Skeletal muscle satellite cell (primary cell): ENCODE data around the gene ACVR1B.

Experiments used
- H3K27me3 ChIP-seq: 2 replicates; pipeline ENCODE4 v1.7.0; 2013; ENCODE audit warnings: low read length; ENCODE audit not compliant: control insufficient read depth, insufficient read depth
- H3K36me3 ChIP-seq: 2 replicates; pipeline ENCODE4 v1.7.0; 2013; ENCODE audit warnings: mild to moderate bottlenecking, control low read depth, low read length; ENCODE audit not compliant: insufficient read depth
- H3K4me1 ChIP-seq: 2 replicates; pipeline ENCODE4 v1.7.0; 2013; ENCODE audit warnings: low read length; ENCODE audit not compliant: control insufficient read depth, insufficient read depth
- H3K4me2 ChIP-seq: 2 replicates; pipeline ENCODE4 v1.7.0; 2013; ENCODE audit warnings: mild to moderate bottlenecking, low read length
- H3K4me3 ChIP-seq: 2 replicates; pipeline ENCODE4 v1.7.0; 2013; ENCODE audit warnings: low read length
- H3K9ac ChIP-seq: 2 replicates; pipeline ENCODE4 v1.7.0; 2013; ENCODE audit warnings: mild to moderate bottlenecking, low read depth, low read length, moderate library complexity
- H3K9me3 ChIP-seq: replicated peaks from 2 replicates; pipeline ENCODE4 v1.7.0; 2013; ENCODE audit warnings: mild to moderate bottlenecking, control low read depth, low read length

The ACVR1B gene

DNA sequence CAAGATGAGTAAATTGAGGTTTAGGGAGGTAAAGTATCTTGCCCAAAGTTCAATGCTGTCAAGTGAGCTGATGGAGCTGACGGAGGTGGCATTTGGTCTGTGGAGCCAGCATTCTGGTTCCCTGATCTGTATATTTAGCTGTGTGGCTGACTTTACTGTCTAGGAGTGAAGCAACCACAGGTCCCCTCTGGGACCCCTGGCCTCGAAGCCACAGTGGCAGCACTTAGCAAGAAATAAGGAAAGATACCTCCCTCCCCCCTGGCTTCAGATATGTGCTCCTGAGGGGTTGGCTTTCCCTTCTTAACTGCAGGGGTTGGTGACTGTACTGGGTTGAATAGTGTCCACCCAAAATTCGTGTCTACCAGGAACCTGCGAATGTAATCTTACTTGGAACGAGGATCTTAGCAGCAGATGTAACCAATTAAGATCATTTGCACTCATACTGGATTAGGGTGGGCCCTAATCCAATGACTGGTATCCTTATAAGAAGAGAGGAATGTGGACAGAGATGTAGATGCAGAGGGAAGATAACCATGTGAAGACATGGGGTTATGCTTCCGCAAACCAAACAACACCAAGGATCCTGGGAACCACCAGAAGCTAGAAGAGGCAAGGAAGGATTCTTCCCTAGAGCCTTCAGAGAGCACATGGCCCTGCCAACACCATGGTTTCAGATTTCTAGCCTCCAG, 2.0 kb upstream of the ACVR1B start:
- H3K9ac ChIP-seq: no peak overlapping the region
- H3K4me1 ChIP-seq: peaks cover 16% of the 10 kb centered on the region
- H3K27me3 ChIP-seq: peaks cover 37% of the 10 kb centered on the region
- no peaks in the 10 kb centered on the region for H3K9me3 ChIP-seq
- H3K4me3 ChIP-seq: no peak overlapping the region
- no peak overlapping the region for H3K4me2 ChIP-seq
- H3K36me3 ChIP-seq: no peaks in the 10 kb centered on the region

DNA sequence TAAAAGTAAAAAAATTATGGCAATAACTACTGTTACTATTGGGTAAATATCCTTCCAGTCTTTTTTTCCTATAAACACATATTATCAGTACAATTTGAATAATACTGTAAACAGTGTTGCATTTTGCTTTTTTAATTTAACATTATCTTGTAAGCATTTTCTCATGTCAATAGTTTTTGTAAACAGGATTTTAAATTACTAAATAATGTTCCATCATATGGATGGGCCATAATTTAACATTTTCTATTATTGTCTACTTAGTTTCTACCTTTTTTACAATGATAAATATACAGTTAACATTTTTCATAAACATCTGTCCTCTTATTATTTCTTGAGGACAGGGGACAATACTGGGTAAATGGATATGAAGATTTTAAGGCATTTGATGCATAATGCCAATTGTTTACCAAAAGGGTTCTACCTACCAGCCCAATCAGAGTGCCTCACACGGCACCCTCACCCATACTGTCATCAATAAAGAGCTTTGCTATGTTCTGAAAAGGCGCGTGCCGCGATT, 759 bp upstream of the ACVR1B start:
- Histone ChIP-seq H3K4me2 (peak overlapping the region; percentile 97), H3K9ac (peak overlapping the region; percentile 73), H3K36me3 (no peaks in the 10 kb centered on the region), H3K27me3 (peaks cover 37% of the 10 kb centered on the region), H3K4me1 (peaks cover 25% of the 10 kb centered on the region), H3K4me3 (peak overlapping the region; percentile 79), H3K9me3 (no peaks in the 10 kb centered on the region)

DNA sequence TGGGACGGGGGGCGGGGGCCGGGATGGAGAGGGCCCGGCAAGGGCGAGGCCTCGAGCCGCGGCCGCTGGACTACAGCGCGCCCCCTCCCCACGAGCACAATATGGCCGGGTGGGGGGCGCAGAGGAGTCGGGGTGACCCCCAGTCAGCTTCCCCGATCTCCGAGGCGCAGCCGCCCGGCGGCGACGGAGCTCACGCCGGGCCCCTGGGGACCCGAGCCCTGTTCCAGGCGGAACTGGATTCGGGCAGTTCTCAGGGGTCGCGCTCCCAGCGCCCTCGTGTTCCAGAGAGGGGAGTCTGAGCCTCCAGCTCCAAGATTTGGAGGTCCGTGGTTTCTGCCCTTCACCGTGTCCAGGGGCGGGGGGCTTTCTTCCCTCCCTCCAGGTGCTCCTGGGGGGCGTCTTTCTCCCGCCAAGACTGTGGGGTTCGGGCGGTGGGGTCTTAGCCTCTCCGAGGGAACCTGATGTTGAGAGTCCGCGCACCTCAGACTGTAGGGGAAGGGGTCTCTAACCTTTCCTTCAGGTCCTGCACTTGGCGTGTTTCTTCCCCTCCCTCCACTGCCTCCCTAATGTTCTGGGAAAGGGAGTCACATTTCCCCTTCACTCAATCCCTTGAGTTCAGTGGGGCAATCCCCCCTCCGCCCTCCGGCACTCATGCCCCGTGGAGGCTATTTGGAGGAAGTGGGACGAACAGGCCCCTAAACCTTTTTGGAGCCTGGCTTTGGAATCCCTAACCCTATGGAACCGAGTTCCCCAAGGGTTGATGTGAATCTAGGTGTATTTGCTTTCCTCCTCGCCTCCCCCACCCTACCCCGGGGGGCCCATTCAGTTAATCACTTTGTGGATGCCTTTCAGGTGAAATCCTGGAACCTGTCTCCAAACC, 584 bp downstream of the ACVR1B start:
- Histone ChIP-seq H3K4me3 (peak overlapping the region; percentile 96), H3K4me1 (peaks cover 25% of the 10 kb centered on the region), H3K27me3 (peaks cover 30% of the 10 kb centered on the region), H3K9me3 (no peaks in the 10 kb centered on the region), H3K9ac (peak overlapping the region; percentile 98), H3K36me3 (no peaks in the 10 kb centered on the region), H3K4me2 (peak overlapping the region; percentile 94)

DNA sequence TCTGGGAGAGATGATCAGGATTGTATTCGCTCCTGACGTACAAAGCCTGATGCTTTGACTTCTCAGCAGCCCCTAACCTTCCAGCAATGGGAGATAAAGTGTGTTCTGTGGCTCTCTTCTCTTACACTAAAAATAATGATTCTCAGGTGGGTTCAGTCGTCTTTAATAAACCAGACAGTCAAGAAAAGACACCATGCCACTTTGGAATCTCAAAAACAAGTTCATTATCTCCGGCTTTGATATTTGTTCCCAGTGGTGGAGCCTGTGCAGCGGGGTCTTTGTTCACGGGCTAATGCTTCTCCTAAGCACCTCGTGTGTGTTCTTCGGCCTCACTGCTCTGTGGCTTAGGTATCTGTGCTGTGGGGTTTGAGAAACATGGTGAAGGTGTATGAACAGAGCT, 1.6 kb downstream of the ACVR1B start:
- Histone ChIP-seq H3K9ac (peak overlapping the region; percentile 1), H3K4me2 (peak overlapping the region; percentile 94), H3K9me3 (no peaks in the 10 kb centered on the region), H3K4me1 (peaks cover 25% of the 10 kb centered on the region), H3K36me3 (no peaks in the 10 kb centered on the region), H3K27me3 (peaks cover 20% of the 10 kb centered on the region), H3K4me3 (peak overlapping the region; percentile 96)

DNA sequence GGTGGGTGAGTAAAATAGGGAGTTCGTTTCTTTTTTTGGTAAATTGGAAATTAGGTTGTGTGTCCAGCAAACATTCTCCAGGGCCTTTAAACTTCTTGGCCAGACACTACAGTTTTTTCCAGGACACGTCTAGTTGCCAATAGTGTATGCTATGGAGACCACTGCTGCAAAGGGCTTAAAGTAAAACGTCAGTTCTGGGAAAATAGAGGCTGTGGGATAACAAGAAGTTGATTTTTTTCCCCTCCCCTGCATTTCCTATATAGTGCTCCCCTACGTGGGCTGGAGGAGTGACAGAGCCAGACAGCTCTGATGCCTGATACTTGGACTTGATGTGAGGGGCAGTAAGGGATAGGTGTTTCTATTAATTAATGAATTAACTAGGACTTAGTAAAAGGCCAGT, 2.4 kb downstream of the ACVR1B start:
- H3K4me2 ChIP-seq: peak overlapping the region; percentile 94
- peak overlapping the region; percentile 96 for H3K4me3 ChIP-seq
- no peaks in the 10 kb centered on the region for H3K36me3 ChIP-seq
- H3K27me3 ChIP-seq: peaks cover 15% of the 10 kb centered on the region
- peaks cover 25% of the 10 kb centered on the region for H3K4me1 ChIP-seq
- no peak overlapping the region for H3K9ac ChIP-seq
- H3K9me3 ChIP-seq: no peaks in the 10 kb centered on the region

DNA sequence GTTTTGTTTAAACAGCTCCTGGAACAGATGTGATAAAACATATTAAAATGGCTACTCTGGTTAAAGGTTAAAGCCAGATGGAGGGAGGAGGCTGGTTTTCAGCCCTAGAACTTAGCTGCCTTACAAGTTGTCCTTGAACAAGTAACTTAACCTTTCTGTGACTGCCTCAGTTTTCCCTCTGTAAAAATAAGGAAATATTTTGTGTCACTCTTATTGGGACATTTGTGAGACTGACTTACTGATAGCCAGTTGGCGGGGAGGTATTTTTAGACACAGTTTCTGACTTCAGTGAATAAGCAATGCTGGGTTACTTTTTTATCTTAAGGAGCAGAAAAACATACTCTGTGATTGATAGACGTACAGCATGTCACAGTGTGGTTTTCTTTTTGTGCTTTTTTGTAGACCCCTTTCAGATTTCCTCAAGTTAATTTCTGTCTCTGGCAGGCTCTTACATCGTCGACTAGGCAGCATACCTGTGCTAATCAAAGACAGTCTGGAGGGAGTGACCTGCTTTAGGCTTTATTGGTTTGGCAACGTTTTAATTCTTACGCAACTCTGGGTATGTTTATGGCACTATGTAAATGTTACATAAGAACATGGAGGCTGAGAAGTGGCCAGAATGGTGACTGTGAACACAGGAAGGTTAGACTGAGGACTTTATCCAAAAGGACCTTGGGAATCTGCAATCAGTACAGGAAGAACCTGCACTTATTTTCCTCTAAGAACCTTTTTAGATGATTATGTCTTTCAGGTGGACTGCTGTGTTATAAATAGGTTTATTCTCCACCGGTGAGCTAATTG, 3.3 kb downstream of the ACVR1B start:
- H3K4me1 ChIP-seq: peaks cover 30% of the 10 kb centered on the region
- H3K9ac ChIP-seq: no peak overlapping the region
- no peaks in the 10 kb centered on the region for H3K9me3 ChIP-seq
- no peak overlapping the region for H3K4me2 ChIP-seq
- H3K36me3 ChIP-seq: no peaks in the 10 kb centered on the region
- H3K27me3 ChIP-seq: peaks cover 6% of the 10 kb centered on the region
- H3K4me3 ChIP-seq: no peak overlapping the region

DNA sequence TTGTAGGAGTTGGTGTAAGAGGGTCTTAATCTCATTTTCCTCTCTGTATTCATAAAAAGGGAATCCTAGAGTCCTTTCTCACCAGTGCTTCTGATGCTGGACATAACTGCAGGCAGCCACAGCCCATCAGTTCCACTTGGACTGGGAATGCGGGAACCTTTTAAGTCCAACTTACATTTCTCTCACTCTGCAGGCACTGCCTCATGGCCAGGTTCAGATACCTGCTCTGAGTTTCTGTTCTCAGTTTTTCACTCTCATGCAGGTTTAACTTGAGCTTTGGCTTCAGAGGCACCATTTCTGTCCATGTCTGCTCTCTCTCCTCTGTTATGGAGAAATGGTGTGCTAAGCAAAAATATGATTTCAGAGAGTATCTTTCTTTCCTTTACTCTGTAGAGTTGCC, 4.2 kb downstream of the ACVR1B start:
- no peak overlapping the region for H3K4me2 ChIP-seq
- no peaks in the 10 kb centered on the region for H3K9me3 ChIP-seq
- no peaks in the 10 kb centered on the region for H3K36me3 ChIP-seq
- no peak overlapping the region for H3K4me3 ChIP-seq
- no peak overlapping the region for H3K9ac ChIP-seq
- H3K27me3 ChIP-seq: no peaks in the 10 kb centered on the region
- H3K4me1 ChIP-seq: peaks cover 30% of the 10 kb centered on the region

DNA sequence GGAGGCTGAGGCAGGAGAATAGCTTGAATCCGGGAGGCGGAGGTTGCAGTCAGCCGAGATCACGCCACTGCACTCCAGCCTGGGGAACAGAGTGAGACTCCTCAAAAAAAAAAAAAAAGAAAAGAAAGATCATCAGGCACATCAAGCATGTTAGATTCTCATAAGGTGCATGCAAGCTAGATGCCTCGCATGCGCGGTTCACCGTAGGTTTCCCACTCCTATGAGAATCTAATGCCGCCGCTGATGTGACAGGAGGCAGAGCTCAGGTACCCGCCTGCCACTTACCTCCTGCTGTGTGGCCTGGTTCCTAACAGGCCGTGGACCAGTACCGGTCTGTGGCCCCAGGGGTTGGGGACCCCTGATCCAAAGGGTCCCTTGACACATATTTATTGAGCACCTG, 7.0 kb downstream of the ACVR1B start:
- Histone ChIP-seq H3K4me2 (no peak overlapping the region), H3K9me3 (no peaks in the 10 kb centered on the region), H3K4me1 (peaks cover 22% of the 10 kb centered on the region), H3K4me3 (no peak overlapping the region), H3K9ac (no peak overlapping the region), H3K36me3 (peaks cover 3% of the 10 kb centered on the region), H3K27me3 (no peaks in the 10 kb centered on the region)

DNA sequence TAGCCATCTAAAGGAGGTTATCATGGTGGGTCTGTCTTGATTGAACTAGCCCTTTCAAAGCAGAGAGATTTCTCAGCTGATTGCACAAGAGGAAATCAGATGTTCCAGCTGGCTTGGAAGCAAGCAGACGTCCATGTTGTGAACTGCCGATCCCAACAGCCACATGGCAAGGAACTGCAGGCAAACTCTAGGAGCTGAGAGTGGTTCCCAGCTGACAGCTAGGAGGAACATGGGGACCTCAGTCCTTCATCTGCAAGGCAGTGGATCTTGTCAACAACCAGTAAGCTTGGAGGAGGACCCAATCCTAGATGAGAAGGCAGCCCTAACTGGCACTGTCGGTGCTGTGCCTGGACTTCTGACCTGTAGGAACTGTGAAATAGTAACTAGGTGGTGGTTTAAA, 7.7 kb downstream of the ACVR1B start:
- no peak overlapping the region for H3K4me2 ChIP-seq
- peaks cover 3% of the 10 kb centered on the region for H3K36me3 ChIP-seq
- H3K27me3 ChIP-seq: no peaks in the 10 kb centered on the region
- H3K4me3 ChIP-seq: no peak overlapping the region
- H3K4me1 ChIP-seq: peaks cover 17% of the 10 kb centered on the region
- no peak overlapping the region for H3K9ac ChIP-seq
- H3K9me3 ChIP-seq: no peaks in the 10 kb centered on the region

DNA sequence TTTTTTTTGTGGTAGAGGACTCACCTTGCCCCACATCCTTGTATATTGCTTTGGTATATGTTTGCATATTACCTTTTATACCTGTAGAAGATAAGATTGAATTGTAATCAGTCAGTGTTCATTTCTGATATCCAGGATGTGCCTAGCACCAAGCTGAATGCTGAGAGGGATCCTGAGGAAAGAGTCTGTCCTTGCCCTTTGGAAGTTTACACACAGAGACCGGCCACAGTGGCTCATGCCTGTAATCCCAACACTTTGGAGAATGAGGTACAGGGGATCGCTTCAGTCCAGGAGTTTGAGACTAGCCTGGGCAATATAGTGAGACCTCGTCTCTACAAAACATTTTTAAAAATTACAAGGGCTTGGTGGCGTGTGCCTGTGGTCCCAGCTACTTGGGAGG, 8.4 kb downstream of the ACVR1B start:
- Histone ChIP-seq H3K27me3 (no peaks in the 10 kb centered on the region), H3K4me3 (no peak overlapping the region), H3K4me2 (no peak overlapping the region)

DNA sequence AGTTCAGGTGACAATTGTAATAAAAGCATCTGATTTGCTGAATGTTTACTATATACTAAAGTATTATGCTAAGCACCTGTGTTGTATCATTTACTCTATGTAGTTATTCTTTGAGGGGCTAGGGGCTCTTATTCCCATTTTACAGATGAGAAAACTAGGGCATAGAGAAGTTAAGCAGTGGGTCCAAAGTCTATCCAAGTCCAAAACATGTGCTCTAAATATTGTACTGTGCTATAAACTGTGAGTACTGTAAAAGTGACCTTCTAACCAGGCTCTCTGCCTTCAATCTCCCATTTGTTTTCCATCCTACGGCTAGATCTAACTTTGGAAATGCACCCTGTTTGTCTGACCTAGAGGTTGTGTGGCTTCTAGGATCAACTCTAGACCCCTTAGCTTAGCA, 9.0 kb downstream of the ACVR1B start:
- H3K4me3 ChIP-seq: no peak overlapping the region
- no peak overlapping the region for H3K4me2 ChIP-seq
- no peak overlapping the region for H3K9ac ChIP-seq
- peaks cover 3% of the 10 kb centered on the region for H3K36me3 ChIP-seq
- peaks cover 6% of the 10 kb centered on the region for H3K4me1 ChIP-seq
- no peaks in the 10 kb centered on the region for H3K9me3 ChIP-seq
- no peaks in the 10 kb centered on the region for H3K27me3 ChIP-seq

More for the DNA sequence above, 8.4 kb downstream of the ACVR1B start:
- Histone ChIP-seq H3K9me3 (no peaks in the 10 kb centered on the region), H3K4me1 (peaks cover 10% of the 10 kb centered on the region), H3K36me3 (peaks cover 3% of the 10 kb centered on the region), H3K9ac (no peak overlapping the region)
